ENCODE results near the gene TXNRD1. TPM values are rescaled to one million over a fixed set of nuclear protein-coding genes. Genes with fewer than 3 reads are reported as not detected.

Gene TXNRD1
- total RNA-seq, 1 donor from 2014 or later: 82.7 TPM

DNA sequence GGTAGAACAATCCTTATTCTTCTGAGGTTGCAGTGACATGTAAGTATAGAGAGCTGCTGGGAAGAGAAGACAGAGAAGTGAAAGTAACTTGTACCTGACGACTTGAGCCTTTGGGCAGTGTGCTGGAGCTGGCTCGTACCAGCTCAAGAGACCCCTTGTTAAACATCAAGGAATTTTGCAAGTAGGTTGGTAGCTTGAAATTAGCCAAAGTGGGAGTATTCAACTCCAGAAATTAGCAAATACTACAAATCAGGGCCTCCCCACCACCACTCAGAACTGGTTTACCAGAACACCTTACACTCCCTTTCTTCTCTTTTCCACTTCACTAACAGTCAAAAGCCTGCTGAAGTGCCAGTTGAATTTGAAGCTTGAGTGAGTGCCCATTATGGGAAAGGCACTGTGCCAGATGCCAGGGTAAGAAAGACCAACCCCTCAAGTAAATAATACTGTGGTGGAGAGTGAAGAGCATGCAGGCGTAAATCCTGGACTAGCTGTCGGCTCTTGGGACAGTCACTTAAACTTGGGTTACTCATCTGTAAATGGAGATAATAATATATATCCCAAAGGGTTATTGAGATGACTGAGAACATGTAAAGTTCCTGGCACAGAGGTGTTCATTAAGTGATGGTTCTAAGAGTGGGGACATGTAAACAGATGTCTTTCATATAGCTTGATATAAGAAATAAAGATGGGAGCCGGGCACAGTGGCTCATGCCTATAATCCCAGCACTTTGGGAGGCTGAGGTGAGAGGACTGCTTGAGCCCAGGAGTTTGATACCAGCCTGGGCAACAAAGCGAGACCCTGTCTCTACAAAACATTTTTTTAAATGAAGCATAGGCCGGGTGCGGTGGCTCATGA lies 60.9 kb downstream of the TXNRD1 start:
- no peak for DNase-seq (ENCODE audit: low spot score)
- H3K27ac Mint-ChIP-seq (ENCODE audit: unreplicated experiment): no peak overlapping the region

DNA sequence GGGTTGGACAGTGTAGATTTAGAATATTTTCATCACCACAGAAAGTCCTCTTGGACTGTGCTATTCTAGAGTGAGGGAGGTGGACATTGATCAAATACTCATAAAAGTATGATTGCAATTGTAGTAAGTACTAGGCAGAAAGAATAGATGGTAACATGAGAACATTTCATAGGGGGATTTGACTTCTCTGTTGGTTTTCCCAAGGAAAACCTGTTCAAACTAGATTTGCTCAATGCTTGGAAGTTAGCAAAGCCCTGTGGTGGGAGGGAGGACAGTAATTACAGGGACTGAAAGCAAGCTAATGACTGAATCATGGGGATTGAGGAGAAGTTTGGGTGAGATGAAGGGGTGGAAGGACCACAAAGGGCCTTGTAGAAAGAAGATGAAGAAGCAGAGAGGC lies 63.6 kb downstream of the TXNRD1 start:
- Mint-ChIP-seq H3K4me3 (ENCODE audit: unreplicated experiment) (no peak overlapping the region), H3K27ac (ENCODE audit: unreplicated experiment) (no peak overlapping the region), H3K27me3 (ENCODE audit: low read depth) (no peaks in the 10 kb centered on the region), H3K9me3 (ENCODE audit: low read depth) (peaks cover 4% of the 10 kb centered on the region), H3K4me1 (ENCODE audit: low read depth) (peaks cover 27% of the 10 kb centered on the region), H3K36me3 (ENCODE audit: low read depth) (no peaks in the 10 kb centered on the region)
- DNase-seq (ENCODE audit: low spot score): no peak
- TF ChIP-seq, protein P1, sequence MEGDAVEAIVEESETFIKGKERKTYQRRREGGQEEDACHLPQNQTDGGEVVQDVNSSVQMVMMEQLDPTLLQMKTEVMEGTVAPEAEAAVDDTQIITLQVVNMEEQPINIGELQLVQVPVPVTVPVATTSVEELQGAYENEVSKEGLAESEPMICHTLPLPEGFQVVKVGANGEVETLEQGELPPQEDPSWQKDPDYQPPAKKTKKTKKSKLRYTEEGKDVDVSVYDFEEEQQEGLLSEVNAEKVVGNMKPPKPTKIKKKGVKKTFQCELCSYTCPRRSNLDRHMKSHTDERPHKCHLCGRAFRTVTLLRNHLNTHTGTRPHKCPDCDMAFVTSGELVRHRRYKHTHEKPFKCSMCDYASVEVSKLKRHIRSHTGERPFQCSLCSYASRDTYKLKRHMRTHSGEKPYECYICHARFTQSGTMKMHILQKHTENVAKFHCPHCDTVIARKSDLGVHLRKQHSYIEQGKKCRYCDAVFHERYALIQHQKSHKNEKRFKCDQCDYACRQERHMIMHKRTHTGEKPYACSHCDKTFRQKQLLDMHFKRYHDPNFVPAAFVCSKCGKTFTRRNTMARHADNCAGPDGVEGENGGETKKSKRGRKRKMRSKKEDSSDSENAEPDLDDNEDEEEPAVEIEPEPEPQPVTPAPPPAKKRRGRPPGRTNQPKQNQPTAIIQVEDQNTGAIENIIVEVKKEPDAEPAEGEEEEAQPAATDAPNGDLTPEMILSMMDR (IDR thresholded peaks at IDR 0.05): no peak

More for the DNA sequence above, 60.9 kb downstream of the TXNRD1 start:
- no peaks in the 10 kb centered on the region for H3K27me3 Mint-ChIP-seq (ENCODE audit: low read depth)
- peaks cover 4% of the 10 kb centered on the region for H3K9me3 Mint-ChIP-seq (ENCODE audit: low read depth)
- H3K4me1 Mint-ChIP-seq (ENCODE audit: low read depth): peaks cover 17% of the 10 kb centered on the region
- TF ChIP-seq, protein P1 (IDR thresholded peaks at IDR 0.05): no peak
- H3K4me3 Mint-ChIP-seq (ENCODE audit: unreplicated experiment): no peak overlapping the region
- H3K36me3 Mint-ChIP-seq (ENCODE audit: low read depth): no peaks in the 10 kb centered on the region

DNA sequence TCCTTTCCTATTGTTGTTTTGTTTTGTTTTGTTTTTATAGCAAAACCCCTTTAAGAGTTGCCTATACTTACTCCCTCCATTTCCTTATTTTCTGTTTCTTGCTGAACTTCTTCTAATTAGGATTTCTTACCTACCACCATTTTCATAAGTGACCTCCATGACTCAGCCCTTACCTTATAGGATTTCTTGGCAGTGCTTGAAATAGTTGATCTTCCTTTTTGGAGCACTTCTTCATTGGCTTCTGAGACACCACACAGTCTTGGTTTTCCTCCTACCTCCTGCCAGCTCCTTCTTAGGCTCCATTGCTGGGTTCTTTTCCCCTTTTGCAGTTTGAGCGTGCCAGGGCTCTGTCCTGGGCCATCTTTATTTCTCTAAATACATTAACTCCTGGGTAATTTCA lies 64.5 kb downstream of the TXNRD1 start:
- H3K27ac Mint-ChIP-seq (ENCODE audit: unreplicated experiment): peak overlapping the region; percentile 65
- H3K4me3 Mint-ChIP-seq (ENCODE audit: unreplicated experiment): no peak overlapping the region

DNA sequence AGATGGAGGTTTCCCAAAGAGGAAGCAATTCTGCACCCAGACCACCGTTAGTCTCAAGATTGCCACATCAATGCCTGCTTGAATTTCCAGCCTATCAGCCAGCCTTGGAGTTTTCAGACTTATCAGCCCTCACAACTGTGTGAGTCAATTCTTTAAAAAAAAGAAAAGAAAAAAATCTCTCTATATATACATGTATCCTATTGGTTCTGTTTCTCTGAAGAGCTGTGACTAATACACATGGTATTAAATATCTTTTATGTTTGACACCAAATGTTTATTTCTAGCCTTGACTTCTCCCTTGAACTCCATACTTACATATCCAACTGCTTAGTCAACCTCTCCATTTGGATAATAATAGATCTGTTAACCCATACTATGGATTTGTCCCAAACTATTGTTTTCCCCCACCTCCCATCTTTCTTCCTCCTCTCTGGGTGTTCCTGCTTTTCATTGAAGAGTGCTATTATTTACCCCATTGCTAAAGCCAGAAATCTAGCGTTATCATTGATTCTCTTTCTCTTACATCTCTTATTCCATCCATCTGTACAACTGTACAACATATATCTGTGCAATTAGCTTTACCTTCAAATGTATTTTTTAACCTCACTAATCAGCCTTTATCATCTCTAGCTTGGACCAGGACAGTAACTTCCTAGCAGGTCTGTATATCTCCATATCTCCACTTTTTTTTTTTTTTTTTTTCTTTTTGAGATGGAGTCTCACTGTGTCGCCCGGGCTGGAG lies 65.3 kb downstream of the TXNRD1 start:
- H3K9me3 Mint-ChIP-seq (ENCODE audit: low read depth): peaks cover 4% of the 10 kb centered on the region
- H3K4me3 Mint-ChIP-seq (ENCODE audit: unreplicated experiment): no peak overlapping the region
- H3K27ac Mint-ChIP-seq (ENCODE audit: unreplicated experiment): peak overlapping the region; percentile 77
- H3K27me3 Mint-ChIP-seq (ENCODE audit: low read depth): no peaks in the 10 kb centered on the region
- no peaks in the 10 kb centered on the region for H3K36me3 Mint-ChIP-seq (ENCODE audit: low read depth)
- H3K4me1 Mint-ChIP-seq (ENCODE audit: low read depth): peaks cover 32% of the 10 kb centered on the region
- TF ChIP-seq, protein P1 (IDR thresholded peaks at IDR 0.05): no peak
- DNase-seq (ENCODE audit: low spot score): no peak

More for the DNA sequence above, 64.5 kb downstream of the TXNRD1 start:
- no peaks in the 10 kb centered on the region for H3K27me3 Mint-ChIP-seq (ENCODE audit: low read depth)
- H3K4me1 Mint-ChIP-seq (ENCODE audit: low read depth): peaks cover 27% of the 10 kb centered on the region
- H3K36me3 Mint-ChIP-seq (ENCODE audit: low read depth): no peaks in the 10 kb centered on the region
- TF ChIP-seq, protein P1 (IDR thresholded peaks at IDR 0.05): no peak
- DNase-seq (ENCODE audit: low spot score): no peak
- peaks cover 4% of the 10 kb centered on the region for H3K9me3 Mint-ChIP-seq (ENCODE audit: low read depth)

DNA sequence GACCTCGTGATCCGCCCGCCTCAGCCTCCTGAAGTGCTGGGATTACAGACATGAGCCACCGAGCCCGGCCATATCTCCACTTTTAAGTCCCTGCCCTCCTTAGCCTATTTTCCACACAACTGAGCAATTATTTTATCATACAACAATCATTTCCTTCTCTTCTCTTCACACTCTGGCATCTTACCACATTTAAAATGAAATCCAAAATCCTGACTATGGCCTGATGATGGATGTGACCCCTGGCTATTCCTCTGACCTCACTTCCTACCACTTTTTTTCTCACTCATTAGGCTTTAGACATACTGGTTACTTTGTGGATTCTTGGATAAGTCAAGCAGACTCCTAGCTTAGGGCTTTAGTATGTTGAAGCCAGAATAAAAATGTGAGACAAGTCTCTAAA lies 66.1 kb downstream of the TXNRD1 start:
- Mint-ChIP-seq H3K4me3 (ENCODE audit: unreplicated experiment) (no peak overlapping the region), H3K9me3 (ENCODE audit: low read depth) (peaks cover 4% of the 10 kb centered on the region), H3K27ac (ENCODE audit: unreplicated experiment) (peak overlapping the region; percentile 10), H3K4me1 (ENCODE audit: low read depth) (peaks cover 39% of the 10 kb centered on the region), H3K27me3 (ENCODE audit: low read depth) (no peaks in the 10 kb centered on the region), H3K36me3 (ENCODE audit: low read depth) (no peaks in the 10 kb centered on the region)
- DNase-seq (ENCODE audit: low spot score): no peak
- TF ChIP-seq, protein P1 (IDR thresholded peaks at IDR 0.05): no peak
